Suppressor macrophage treated with lipopolysaccharide for 4 hours (primary cell): Measurements from ENCODE around the gene ARHGAP22.
A peak's percentile ranks its signal among the peaks of the same experiment; 100 is the strongest.

ENCODE experiments used
- DNase-seq: peaks from one replicate; pipeline ENCODE4 v3.0.0-alpha.2; 2020

The ARHGAP22 gene

DNA sequence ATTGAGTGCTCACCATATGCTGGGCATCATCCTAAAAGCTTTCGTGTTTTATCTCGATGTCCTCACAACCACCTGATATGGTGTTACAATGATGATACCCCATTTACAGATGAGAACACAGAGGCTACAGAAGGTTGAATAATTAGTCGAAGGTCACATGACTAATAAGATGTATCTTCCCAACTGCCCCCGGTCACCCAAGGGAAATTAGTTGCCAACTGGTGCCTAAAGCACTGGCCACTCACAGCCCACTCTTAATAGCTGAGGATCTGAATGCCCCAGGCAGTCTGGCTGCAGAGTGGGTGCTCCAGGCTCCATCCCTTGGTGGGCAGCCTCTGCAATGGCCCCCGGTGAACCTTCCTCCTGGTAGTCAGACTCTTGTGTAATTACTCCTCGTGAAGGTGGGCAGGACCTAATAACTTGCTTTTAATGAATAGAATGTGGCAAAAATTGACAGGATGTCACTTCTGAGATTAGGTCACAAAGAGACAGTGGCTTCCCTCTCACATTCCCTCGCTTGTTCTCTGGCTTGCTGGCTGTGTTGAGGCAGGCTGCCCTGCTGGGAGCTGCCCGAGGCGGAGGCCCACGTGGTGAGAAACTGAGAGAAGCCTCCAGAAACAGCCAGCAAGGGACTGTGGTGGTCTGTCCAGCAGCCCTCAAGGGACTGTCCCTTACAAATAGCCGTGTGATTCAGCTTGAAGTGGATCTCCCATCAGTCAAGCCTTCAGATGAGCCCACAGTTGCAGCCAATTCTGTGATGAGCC is 109.4 kb downstream of the ARHGAP22 start:
- no peak for DNase-seq

DNA sequence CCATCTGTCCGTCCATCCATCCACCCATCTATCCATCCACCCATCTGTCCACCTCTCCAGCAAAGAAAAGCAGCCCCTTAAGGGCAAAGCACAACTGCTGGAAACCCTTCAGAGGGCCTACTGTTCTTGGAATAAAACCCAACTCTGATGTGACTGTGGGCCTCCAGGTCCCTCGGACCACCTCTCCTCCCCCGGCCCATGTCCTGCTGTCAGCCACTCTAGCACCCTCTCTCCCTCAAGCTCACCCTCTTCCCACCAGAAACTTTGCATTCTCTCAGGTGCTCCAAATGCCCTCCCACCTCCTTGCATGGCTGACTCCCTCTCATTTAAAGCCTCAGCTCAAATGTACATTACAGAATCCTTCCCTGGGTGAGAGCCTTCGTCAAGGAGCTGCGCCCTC is 110.3 kb downstream of the ARHGAP22 start:
- no peak for DNase-seq

- DNase-seq, result no peak
Observed at GRCh38 chr10:48494073-48494472, 110.8 kb downstream of the ARHGAP22 start.

DNA sequence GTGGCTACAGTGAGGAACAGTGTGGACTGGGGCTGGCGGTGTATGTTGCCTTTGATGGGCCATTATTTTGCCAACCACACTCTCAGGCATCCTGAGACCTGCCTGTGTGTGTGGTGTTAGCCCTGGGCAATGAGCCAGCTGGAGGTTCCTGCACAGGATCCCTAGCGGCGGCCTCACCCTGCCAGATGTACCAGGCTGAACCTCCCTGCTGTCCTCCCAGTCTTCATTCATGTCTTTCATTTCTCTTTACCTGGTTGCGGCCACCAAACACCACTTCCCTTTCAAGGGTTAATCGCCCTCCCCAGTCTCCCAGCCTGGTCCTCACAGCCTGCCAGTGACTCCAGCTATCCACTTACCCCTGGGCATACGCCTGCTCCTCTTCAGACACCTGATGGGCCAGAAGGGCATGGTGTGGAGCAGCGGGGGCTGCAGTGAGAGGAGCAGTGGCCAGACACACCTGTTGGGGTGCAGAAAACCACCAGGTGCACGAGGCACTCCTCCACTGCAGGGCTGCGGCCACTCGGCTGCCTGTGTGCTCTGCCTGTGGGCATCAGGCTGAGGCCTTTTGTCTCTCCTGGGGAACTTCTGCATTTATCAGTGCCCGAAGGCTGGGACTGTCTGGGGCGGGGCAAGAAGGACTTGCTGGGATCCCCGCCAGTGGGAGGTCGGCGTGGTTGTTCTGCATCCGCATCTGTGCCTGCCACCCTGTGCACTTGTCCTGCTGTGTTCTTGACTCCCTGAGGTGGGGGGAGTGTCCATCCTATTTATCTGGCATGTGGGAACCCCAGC is 111.6 kb downstream of the ARHGAP22 start:
- DNase-seq, result peak; percentile 84

GRCh38 chr10:48492201-48492600 is 112.7 kb downstream of the ARHGAP22 start:
- no peak for DNase-seq

DNA sequence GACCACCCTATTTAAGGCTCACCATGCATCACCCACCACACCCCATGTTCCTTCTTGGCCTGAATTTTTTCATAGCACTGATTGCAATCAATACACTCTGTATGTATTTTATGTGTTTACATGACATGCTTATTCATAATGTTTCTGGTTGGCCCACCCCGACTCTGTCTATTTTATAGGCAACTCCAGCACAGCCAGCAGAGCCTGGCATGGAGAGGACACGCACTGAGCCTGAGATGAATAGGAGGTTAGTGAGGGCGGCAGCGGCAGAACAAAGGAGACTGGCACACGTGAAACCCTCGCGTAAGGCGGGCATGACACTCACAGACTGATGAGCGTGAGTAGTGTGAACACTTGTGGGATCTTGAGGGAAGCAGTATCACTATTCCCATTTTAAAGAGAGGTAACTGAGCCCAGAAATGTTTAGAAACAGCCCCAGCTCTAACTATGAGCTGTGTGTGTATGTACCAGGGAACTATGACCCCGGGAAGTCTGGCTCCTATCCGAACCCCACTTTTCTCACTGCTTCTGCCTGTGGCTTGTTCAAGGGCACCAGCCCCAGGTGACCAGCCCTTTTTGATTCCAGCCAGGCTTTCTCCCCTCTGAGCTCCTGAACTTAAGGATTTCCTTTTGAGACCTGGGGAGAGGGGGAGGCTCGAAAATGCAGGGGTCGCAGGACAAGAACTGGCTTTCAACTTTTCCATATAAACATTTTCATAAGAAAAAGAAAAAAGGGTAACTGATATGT is 113.3 kb downstream of the ARHGAP22 start:
- DNase-seq, result no peak

GRCh38 chr10:48490946-48491345 is 113.9 kb downstream of the ARHGAP22 start:
- DNase-seq, result no peak

GRCh38 chr10:48490571-48490940 is 114.3 kb downstream of the ARHGAP22 start:
- no peak for DNase-seq

DNA sequence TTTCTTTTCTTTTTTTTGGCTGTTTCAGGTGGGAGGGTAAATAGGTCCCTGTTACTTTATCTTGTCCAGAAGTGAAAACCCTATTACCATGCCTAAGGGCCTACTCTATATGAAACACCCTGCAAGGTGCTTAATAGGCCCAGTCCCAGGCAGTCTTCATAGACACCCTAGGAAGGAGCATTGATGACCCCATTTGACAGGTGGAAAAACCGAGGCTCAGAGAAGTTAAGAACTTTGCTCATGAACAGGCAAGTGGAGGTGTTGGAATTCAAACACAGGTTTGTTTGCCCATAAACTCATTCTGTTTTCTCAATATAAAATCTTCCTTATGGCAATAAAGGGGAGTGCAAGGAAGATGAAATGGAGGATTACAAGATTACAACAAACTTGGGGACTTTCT is 115.8 kb downstream of the ARHGAP22 start:
- DNase-seq, result no peak

DNA sequence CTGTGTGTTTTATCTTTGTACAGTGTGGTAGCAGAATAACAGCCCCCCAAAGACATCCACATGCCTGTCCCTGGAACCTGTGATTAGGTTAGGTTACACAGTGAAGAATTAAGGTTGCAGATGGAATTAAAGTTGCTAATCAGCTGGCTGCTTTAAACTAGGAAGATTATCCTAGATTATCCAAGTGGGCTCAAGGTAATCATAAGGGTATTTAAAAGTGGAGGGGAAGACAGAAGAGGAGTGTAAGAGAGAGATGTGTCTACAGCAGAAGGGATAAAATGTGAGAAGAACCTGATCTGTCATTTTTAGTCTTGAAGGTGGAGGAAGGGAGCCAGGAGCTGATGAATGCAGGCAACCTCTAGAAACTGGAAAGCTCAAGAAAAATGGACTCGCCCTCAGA is 117.6 kb downstream of the ARHGAP22 start:
- no peak for DNase-seq

- no peak for DNase-seq
Observed at GRCh38 chr10:48485711-48486110, 119.2 kb downstream of the ARHGAP22 start.

- DNase-seq, result no peak
Observed at GRCh38 chr10:48484911-48485310, 120.0 kb downstream of the ARHGAP22 start.

GRCh38 chr10:48482207-48482606 is 122.7 kb downstream of the ARHGAP22 start:
- no peak for DNase-seq

DNA sequence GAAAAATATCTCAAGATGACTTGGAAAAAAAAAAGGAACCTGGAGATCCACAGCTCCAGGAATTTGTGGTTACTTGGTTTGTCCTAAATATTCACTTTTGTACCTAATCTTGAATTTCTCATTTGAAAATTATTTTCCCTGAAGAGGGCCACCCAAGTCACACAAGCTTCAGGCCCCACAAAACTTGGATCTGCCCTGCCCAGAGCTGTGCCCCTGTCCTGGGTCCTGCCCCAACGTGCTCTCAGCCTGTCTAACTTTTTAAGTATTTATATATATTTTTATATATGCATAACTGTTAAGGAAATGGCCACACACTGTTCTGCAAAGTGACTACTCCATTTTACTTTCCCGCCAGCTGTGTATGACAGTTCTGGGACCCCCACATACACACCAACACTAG is 123.5 kb downstream of the ARHGAP22 start:
- DNase-seq, result no peak

- DNase-seq, result no peak
Observed at GRCh38 chr10:48480397-48481374, 124.2 kb downstream of the ARHGAP22 start.

DNA sequence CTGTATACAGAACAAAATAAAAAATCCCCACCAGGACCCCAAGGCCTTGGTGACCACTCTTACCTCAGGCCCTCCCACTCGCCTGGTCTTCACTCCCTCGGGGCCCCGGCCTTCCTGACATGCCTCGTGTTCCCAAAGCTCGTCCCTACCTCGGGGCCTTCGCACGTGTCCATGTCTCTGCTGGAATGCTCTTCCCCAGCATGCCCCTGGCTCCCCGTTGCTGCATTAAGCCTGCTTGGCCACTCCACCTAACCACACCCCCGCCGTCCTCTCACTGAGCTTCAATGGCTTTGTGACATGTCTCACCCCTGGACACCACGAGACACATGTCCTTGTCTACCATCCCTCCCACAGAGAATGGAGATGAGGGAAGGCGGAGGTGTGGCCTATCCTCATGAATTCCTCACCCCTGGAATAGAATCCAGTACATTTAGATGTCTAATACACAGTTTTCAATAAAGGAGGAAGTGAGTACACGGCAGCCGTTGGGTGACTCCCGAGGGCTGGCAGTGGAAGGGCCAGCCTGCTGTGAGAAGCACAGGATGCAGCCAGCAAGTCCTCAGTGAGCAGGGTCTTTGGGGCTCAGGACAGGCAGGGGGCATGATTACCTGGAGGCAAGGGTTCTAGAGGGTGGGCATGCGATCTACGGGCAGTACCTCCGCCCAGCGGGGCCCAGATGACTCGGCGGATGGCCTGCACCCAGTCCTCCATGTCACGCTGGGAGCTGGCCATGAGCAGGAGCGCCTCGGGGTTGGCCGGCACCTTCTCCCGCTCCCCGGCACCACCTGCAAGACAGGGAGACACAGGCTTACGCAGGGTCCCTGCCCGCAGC is 125.7 kb downstream of the ARHGAP22 start:
- DNase-seq, result peak; percentile 40

DNA sequence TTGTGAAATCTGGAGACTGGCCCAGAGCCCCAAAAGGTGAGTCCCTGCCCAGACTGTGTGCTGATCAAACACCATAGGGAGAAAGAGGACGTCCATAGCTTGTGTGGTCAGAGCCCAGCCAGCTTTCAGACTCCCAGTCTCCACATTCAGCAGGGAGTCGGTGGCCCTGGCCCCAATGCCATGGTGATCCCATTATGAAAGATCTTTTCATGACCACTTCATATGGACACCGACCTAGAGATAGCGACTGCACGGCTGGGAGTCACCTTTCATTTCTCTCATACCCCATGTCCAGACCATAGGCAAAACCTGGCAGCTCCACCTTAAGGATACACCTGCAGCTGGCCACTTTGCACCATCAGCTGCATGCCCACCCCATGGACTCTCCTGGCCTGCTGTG is 126.4 kb downstream of the ARHGAP22 start:
- DNase-seq, result no peak

DNA sequence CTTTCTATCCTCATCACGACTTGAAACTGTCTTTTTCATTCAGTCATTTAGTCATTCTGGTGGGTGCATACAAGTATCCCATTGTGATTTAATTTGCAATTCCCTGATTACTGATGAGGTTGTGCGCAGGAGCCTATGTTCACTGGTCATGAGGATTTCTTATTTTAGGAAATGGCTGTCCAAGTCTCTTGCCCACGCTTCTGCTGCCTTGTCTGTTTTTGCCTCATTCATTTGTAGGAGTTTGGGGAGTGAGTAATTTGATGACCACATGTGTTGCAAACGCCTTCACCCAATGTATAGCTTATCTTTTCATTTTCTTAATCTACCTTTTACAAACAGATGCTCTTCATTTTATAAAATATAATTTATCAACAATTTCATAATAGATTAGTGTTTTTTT is 127.3 kb downstream of the ARHGAP22 start:
- DNase-seq, result peak; percentile 45

- no peak for DNase-seq
Observed at GRCh38 chr10:48477141-48477540, 127.7 kb downstream of the ARHGAP22 start.

DNA sequence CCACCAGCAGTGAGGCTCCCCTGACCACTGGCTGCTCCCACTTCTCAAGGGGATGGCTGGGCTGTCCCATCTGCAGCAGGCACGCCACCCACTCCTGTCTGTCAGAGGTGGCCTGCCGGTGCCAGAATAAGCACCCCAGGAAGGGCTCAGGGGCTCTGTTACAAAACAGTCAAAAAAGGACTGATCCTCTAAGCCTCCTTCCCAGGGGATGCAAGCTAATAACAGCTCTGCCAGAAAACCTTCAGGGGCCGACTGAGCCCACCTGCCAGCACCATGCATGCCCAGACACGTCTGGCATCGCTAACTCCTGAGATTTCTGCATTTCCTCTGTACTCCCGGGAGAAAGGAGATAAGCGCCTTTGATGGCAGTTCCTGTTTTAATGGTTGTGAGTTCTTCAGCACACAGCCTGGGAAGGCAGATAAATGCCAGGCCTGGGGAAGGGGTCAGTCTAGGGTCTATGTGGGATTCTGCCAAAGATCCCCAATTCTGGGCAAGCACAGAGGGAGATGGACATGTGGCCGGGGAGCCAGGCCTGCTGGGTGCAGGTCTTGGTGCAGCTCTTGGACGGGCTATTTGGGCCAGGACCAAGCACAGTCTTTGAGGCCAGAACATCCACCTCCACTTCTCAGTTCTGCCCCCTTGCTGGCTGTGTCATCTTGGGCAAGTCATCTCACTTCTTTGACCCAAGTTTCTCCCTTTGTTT is 128.4 kb downstream of the ARHGAP22 start:
- DNase-seq, result no peak

- no peak for DNase-seq
Observed at GRCh38 chr10:48475943-48476278, 129.0 kb downstream of the ARHGAP22 start.
